ENCODE data around the gene HEY2. TPM values are rescaled to one million over a fixed set of nuclear protein-coding genes. Genes with fewer than 3 reads are reported as not detected.

The HEY2 gene
- total RNA-seq, 1 experiment from 2014 or later = 6.6 TPM

GRCh38 chr6:125707615-125708243 lies 41.7 kb upstream of the HEY2 start:
- Histone ChIP-seq H3K9me3 (ENCODE audit: control insufficient read depth, low read depth, low read length) (peaks cover 16% of the 10 kb centered on the region), H3K18ac (ENCODE audit: insufficient read length, low read depth, low read length) (no peak overlapping the region), H2BK5ac (ENCODE audit: insufficient read length, low read length) (no peak overlapping the region), H3K27me3 (ENCODE audit: insufficient read depth, low read length) (no peaks in the 10 kb centered on the region), H3K23ac (ENCODE audit: insufficient read length, low read depth, low read length) (peak overlapping the region; percentile 36), H3K14ac (ENCODE audit: insufficient read depth, low read length) (no peak overlapping the region), H2BK20ac (ENCODE audit: low read depth, low read length, poor library complexity, severe bottlenecking) (no peak overlapping the region), H2BK12ac (ENCODE audit: insufficient read length, low read depth, low read length) (no peak overlapping the region), H3K27ac (ENCODE audit: insufficient read length, low read depth, low read length) (peak overlapping the region; percentile 70), H3T11ph (ENCODE audit: low read length) (peak overlapping the region; percentile 36), H3K23me2 (ENCODE audit: insufficient read length, low read depth, low read length, poor library complexity, severe bottlenecking) (peaks cover 2% of the 10 kb centered on the region), H3K9ac (ENCODE audit: extremely low read depth, insufficient read length, low read length) (no peak overlapping the region), H2BK120ac (ENCODE audit: low read depth, low read length, poor library complexity, severe bottlenecking) (no peak overlapping the region), H4K20me1 (ENCODE audit: control insufficient read depth, insufficient read depth, insufficient read length) (no peaks in the 10 kb centered on the region), H4K8ac (replicated peaks; ENCODE audit: insufficient read length, low read depth, low read length) (no peak overlapping the region), H2BK15ac (ENCODE audit: low read depth, low read length) (no peak overlapping the region), H3K4ac (ENCODE audit: low read depth, low read length) (no peak overlapping the region), H3K79me2 (ENCODE audit: insufficient read depth, low read length) (peaks cover 2% of the 10 kb centered on the region; the same call in 1 of the 2 replicates), H3K56ac (ENCODE audit: insufficient read length, low read depth, low read length) (no peak overlapping the region), H3K4me2 (ENCODE audit: insufficient read depth, insufficient read length, low read length) (peak overlapping the region; percentile 62), H3K79me1 (ENCODE audit: insufficient read depth, low read depth, low read length, poor library complexity, severe bottlenecking) (no peaks in the 10 kb centered on the region), H2AK5ac (ENCODE audit: insufficient read length, low read length) (no peak overlapping the region), H4K91ac (ENCODE audit: insufficient read length, low read depth, low read length) (no peak overlapping the region), H2AFZ (ENCODE audit: low read length) (no peak overlapping the region), H4K5ac (ENCODE audit: insufficient read length, low read depth, low read length) (no peak overlapping the region), H3K4me1 (ENCODE audit: insufficient read depth, low read length) (no peaks in the 10 kb centered on the region; the same call in 1 of the 2 replicates)
- Mint-ChIP-seq H3K9me3 (peaks cover 28 to 45% of the 10 kb centered on the region in 2 experiments), H3K27me3 (ENCODE audit: low read depth) (no peaks in the 10 kb centered on the region; the same call in 1 of the 2 replicates), H3K4me3 (peak overlapping the region; percentile 87 to 95), H3K27ac (peak overlapping the region in 2 of 3 experiments; percentile 56 to 74; a peak in 4 of 7 replicates), H3K4me1 (peaks cover 21 to 47% of the 10 kb centered on the region in 2 experiments), H3K36me3 (ENCODE audit: insufficient read depth in 1 of 3, low read depth in 3 of 3) (peaks cover 42 to 56% (median 56%) of the 10 kb centered on the region in 3 experiments)
- no CpG with 5 or more reads among the region's 4 CpGs for WGBS (ENCODE audit: extremely low coverage, insufficient read length, low lambda C conversion rate)
- DNase-seq = peak; percentile 54
- TF ChIP-seq, protein P1, sequence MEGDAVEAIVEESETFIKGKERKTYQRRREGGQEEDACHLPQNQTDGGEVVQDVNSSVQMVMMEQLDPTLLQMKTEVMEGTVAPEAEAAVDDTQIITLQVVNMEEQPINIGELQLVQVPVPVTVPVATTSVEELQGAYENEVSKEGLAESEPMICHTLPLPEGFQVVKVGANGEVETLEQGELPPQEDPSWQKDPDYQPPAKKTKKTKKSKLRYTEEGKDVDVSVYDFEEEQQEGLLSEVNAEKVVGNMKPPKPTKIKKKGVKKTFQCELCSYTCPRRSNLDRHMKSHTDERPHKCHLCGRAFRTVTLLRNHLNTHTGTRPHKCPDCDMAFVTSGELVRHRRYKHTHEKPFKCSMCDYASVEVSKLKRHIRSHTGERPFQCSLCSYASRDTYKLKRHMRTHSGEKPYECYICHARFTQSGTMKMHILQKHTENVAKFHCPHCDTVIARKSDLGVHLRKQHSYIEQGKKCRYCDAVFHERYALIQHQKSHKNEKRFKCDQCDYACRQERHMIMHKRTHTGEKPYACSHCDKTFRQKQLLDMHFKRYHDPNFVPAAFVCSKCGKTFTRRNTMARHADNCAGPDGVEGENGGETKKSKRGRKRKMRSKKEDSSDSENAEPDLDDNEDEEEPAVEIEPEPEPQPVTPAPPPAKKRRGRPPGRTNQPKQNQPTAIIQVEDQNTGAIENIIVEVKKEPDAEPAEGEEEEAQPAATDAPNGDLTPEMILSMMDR (conservative IDR thresholded peaks at IDR 0.05) = no peak

Data from H9 (cell line).